GM19397 (cell line): ENCODE results near the gene TMEM39B.
"Not testable (repeated sequence)": the region's sequence is repeated elsewhere in the genome, so short reads cannot be mapped to it uniquely, and the experiment has no call there.

Source experiments
- ATAC-seq: cut with Tn5 transposase; IDR thresholded peaks from one replicate; pipeline ENCODE4 v1.9.1; 2021; ENCODE audit warnings: mild to moderate bottlenecking, moderate library complexity; ENCODE audit not compliant: unreplicated experiment

The TMEM39B gene

DNA sequence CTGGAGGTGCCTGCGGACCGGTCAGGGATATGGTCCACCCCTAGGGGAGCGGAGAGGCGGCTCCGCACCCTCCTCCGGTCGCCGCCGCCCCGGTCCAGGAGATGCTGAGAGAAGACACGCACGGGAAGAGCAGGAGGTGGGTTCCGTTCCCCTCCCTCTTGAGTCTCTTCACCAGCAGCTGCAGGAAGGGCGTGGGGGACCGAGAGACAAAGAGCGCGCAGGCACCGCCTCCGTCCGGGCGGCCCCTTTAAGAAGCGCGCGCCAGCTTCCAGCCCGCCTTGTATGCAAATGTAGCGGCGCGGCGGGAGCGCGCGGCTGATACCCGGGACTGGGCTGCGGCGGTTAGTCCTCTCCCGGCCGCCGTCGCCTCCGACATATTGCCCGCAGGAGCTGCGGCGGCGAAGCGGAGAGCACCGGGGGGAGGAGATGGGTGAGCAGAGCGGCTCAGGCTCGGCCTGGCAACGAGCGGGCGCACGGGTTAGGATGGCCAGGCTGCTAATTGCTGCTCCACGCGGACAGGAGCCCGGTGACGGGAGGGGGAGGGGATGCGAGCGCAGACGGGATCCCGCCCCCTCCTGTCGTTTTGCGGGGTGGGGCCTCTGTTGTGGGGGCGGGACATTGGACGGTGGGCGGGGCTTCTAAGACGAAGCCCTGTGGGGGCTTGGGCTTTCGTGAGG, at the start of gene TMEM39B:
Gene TMEM39B, plus strand, starts transcription at position 318 of the 677 bp plus-strand sequence. Its CDS starts 109 bp downstream, at position 427.
- ATAC-seq, result peak; percentile 83

- ATAC-seq, result no peak
Measured at GRCh38 chr1:32023351-32023750, 49.4 kb upstream of the TMEM39B start.

GRCh38 chr1:32025515-32025914, 47.2 kb upstream of the TMEM39B start:
- no peak for ATAC-seq

- ATAC-seq, result no peak
Measured at GRCh38 chr1:32028746-32029145, 44.0 kb upstream of the TMEM39B start.

DNA sequence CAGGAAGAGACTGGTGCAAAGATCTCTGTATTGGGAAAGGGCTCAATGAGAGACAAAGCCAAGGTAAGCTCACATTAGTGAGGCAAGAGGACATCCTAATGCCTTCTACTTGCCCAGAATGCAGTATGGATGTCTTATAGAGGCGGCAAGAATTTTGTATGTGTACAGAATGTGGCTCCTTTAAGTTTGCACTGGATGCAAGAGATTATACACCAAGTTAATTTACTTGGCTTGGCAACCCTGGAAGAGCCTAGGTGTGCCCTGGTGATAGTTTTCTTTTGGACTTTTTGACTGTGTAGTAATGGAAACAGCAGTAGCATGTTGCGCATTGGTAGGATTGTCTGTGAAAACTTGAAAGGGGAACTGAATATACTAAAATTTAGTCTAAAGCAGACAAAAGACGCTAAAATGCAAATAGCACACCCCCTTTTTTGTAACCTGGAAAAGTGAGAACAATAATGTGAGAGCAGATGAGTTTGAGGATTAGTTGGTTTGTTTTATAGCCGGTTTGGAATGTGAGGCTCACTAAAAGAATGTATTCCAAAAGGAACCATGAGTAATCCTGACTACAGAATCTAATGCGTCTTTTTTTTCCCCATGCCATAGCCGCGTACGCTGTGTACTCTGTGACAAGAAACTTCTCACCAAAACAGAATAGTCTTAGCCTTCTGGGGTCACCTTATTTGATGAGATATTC, 41.0 kb upstream of the TMEM39B start:
- no peak for ATAC-seq

GRCh38 chr1:32032275-32032615, 40.5 kb upstream of the TMEM39B start:
- ATAC-seq, result no peak

DNA sequence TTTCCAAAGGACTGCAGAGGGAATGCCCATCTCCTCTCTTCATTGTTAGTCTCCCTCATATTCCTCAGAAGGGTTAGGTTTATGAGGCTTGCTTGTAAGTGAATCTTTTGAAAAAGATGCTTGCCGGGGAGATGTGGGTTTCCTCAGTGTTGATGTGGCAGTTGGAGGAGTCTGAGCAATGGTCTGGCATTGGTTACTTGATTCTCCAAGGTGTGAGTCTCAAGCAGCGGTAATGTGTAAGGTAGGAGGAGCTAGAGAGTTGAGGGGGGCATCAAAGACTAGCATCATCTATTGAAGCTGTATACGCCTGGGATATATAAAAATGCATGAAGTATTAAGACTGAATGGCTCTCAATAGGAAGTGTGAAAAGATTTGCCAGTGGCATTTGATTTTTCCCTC, 37.6 kb upstream of the TMEM39B start:
- ATAC-seq, result no peak

DNA sequence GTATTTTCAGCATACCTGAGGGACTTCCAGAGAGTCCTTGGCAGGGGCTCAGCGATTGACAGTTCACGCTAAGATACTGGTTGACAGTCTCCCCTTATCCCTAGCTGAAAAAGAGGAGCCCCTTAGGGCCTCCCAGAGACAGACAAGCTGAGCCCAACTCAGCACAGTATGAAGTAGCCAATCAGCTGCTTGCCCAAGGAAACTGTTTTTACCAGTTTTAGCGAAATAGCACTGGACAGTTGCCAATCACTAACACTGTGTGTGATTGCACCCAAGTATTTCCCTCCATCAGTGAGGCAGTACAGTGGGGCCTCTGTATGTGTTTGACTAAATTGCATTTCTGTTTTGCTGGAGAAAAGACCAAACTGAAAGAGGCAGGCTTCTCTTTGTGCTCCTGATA, 32.0 kb upstream of the TMEM39B start:
- no peak for ATAC-seq

- no peak for ATAC-seq
Measured at GRCh38 chr1:32042330-32042729, 30.4 kb upstream of the TMEM39B start.

DNA sequence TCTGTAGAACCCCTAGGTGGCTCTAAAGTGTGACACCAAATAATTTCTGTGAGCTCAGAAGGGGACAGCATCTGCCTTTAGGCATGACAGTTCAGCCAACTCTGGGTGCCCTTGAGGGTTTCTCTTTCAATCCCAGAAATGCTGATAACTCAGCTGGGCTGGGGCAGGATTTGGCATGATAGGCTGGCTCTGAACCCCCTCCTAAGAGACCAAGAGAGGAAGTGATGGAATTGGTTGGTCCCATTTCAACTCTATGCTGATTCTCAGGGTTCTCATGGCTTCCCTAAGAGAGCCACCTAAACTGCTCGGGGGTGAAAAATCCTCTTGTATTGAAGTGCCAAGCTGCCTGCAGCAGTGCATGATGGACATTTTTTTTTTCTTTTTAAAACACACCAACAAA, 28.5 kb upstream of the TMEM39B start:
- ATAC-seq, result no peak

DNA sequence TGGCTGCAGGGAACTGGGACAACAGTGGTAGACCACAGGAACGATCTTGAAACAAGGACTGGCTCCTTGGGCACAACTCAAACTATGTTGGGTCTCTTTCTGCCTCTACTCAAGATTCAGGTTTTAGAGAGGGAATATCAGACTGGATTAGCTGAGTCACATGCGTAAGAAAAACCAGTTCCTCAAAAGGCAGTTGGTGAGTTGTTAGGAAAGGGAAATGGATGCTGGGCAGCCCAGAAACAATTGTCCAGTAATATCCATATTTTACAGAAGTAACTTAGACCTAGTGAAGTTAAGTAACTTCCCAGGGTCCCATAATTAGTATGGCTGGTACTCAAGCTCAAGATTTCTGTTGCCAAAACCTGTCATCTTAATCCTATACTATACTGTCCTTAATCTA, 27.0 kb upstream of the TMEM39B start:
- ATAC-seq, result no peak

DNA sequence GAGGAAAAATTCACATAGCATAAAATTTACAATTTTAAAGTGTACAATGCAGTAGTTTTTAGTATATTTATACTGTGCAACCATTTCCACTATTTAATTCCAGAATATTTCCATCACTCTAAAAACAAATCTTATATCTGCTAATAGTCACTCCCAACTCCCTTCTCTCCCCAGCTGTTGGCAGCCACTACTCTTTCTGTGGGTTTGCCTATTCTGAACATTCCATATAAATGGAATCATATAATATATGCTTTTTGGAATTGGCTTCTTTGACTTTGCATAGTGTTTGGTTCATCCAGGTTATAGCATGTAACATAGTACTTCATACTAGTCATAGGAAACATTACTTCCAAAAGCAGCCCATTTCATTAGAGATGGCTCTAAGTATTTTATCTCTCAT, 25.0 kb upstream of the TMEM39B start:
- no peak for ATAC-seq

GRCh38 chr1:32048440-32048839, 24.3 kb upstream of the TMEM39B start:
- ATAC-seq, result no peak

- ATAC-seq, result no peak
Measured at GRCh38 chr1:32051706-32052105, 21.0 kb upstream of the TMEM39B start.

GRCh38 chr1:32052887-32053286, 19.9 kb upstream of the TMEM39B start:
- ATAC-seq, result no peak

- ATAC-seq, result no peak
Measured at GRCh38 chr1:32055416-32055815, 17.3 kb upstream of the TMEM39B start.

GRCh38 chr1:32056598-32056997, 16.1 kb upstream of the TMEM39B start:
- no peak for ATAC-seq

GRCh38 chr1:32060914-32061313, 11.8 kb upstream of the TMEM39B start:
- ATAC-seq, result no peak

DNA sequence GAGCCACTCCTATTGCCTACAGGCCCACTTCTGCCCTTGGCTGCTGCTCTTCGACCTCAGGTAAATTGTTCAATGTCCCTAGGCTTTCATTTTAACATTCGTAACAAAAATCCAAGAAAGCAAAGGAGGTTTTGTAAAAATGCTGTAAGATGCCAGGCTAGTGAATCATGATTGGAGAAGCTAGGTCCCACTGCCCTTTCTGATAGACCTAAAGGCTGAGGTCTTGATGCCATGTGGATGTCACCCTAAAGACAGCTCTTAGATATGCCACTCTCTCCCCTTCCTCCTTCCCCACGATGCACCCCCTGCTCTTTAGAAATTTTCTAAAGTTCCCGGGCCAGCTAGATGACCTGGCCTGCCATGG, 9.9 kb upstream of the TMEM39B start:
- no peak for ATAC-seq

- no peak for ATAC-seq
Measured at GRCh38 chr1:32063261-32063681, 9.5 kb upstream of the TMEM39B start.

DNA sequence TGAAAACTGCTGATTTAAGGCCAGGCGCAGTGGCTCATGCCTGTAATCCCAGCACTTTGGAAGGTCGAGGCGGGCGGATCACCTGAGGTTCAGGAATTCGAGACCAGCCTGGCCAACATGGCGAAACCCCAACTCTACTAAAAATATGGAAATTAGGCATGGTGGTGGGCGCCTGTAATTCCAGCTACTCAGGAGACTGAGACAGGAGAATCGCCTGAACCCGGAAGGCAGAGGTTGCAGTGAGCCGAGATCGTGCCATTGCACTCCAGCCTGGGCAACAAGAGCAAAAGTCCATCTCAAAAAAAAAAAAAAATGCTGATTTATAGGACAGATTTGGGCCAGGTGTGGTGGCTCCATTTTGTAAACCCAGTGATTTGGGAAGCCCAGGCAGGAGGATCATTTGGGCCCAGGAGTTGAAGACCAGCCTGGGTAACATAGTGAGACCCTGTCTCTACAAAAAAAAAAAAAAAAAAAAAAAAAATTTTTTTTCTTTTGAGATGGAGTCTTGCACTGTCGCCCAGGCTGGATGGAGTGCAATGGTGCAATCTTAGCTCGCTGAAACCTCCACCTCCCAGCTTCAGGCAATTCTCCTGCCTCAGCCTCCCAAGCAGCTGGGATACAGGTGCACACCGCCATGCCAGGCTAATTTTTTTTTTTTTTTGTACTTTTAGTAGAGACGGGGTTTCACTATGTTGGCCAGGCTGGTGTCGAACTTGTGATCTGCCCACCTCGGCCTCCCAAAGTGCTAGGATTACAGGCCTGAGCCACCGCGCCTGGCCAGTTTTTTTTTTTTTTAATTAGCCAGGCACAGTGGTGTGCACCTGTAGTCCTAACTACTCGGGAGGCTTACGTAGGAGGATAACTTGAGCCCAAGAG, 6.9 kb upstream of the TMEM39B start:
- not testable (repeated sequence) for ATAC-seq

DNA sequence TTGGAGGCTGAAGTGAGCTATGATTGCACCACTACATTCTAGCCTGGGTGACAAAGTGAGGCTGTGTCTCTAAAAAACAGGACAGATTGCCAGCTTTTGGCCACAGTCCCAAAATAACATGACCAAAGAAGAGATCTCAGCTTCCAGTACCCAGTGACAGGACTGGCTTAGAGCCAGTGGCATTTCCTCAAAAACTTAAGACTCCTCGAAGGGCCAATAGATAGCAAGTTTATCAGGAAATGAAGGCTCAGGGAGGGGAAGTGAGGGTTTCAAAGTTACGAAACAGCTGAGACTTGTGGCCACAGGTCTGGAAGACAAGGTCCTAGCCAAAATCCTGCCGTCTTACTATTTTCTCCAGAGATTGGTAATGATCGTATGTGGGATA, 6.3 kb upstream of the TMEM39B start:
- ATAC-seq, result no peak
